Measurements from ENCODE around the gene TTLL4.
"Not testable (repeated sequence)": the region's sequence is repeated elsewhere in the genome, so short reads cannot be mapped to it uniquely, and the experiment has no call there.

Gene TTLL4

DNA sequence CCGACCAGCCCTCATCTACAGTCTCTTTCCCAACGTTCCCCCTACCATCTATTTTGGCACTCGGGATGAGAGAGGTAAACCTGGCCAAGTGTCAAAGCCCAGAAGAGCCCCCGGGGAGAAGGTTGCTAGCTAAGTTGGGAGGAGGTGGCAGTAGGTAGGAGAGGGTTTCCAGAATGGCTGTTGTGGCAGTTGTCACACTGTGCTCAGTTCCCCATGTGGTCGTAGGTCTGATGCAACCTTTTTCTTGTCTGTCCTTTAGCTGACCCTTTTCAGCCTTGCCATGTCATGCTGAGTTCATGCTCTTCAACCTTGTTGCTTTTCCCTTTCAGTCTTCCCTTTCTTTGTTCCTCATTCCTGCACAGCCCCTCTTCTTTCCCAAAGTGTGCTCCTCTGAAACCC is 34.5 kb downstream of the TTLL4 start:
- DNase-seq, result no peak

DNA sequence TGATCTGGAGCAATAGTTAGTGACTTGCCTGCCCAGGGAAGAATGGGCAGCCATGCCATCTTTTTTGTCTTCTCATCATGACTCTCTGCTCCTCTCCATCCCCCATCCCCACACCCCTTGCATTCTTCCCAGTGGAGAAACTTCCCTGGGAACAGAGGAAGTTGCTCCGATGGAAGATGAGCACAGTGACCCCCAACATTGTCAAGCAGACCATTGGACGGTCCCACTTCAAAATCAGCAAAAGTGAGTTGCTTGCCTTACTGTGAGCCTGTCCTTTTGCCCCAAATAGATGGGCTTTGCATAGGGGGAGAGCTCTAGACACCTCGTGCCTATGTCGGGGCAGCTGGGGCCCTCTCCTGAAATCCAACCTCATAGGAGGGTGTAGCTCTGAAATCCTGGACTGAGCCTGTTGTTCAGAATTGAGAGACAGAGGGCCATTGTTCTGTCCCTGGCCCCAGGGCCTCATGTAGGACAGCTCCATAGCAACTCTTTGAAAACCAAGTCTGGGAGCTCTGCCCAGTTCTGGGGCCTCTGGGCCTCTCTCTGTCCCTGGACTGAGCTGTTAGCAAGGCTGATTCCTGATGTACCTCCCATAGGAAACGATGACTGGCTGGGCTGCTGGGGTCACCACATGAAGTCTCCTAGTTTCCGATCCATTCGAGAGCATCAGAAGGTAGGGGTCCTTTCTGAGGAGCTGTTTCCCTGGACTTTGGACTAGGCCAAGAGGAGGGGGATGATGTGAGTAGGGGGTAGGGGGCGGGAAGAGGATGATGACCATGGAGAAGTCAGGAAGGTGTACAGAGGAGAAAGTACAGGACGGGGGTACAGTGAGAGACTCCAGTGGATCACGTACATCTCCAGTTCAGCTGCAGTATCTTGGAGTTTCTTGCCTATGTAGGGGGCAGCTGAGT is 35.2 kb downstream of the TTLL4 start:
- DNase-seq, result no peak

DNA sequence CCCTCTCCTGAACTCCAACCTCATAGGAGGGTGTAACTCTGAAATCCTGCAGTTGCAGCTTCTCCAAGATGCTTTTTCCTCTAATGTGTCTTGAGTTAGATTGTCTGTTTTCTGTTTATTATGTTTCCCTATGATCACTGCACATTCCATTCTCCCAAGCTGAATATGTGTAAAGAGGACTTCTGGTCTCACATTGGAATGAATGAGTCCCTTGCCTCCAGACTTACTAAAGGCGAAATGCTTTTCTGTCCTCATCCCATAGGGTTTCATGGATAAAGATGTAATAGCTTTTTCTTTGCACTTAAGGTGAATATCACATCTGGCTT is 35.8 kb downstream of the TTLL4 start:
- no peak for DNase-seq

DNA sequence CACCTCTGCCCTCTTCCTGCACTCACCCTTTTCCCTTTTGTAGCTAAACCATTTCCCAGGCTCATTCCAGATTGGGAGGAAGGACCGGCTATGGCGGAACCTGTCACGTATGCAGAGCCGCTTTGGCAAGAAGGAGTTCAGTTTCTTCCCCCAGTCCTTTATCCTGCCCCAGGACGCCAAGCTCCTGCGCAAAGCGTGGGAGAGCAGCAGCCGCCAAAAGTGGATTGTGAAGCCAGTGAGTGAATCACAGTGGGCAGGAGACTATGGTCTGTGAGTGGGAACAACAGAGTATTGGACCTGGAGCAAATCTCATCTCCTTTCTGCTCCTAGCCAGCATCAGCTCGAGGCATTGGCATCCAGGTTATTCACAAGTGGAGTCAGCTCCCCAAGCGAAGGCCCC is 36.3 kb downstream of the TTLL4 start:
- DNase-seq, result no peak

DNA sequence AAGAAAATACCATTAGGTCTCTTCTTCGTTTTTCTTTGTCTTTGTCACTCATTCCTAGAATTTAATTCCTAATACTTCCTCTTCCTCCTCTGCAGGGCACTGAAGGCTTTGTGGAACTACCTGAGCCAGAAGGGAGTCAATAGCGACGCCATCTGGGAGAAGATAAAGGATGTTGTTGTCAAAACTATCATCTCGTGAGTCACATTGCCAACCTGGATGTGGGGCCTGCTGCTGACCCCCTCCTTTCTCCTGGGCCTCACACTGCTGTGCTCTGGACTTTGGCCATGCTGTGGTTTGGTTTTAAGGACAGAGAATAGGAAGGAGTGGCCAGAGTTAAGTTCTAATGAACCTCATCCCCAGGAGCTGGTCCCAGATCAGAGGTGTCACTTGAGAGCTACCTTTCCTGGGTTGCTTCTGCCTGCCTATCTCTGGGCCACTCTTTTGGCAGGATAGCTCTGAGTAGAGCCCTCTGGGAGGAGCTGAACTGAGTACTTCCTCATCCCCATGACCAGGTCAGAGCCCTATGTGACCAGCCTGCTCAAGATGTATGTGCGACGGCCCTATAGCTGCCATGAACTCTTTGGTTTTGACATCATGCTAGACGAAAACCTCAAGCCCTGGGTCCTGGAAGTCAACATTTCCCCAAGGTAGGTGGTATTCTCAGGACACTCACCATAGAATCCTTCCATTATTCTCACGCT is 38.3 kb downstream of the TTLL4 start:
- DNase-seq, result no peak

DNA sequence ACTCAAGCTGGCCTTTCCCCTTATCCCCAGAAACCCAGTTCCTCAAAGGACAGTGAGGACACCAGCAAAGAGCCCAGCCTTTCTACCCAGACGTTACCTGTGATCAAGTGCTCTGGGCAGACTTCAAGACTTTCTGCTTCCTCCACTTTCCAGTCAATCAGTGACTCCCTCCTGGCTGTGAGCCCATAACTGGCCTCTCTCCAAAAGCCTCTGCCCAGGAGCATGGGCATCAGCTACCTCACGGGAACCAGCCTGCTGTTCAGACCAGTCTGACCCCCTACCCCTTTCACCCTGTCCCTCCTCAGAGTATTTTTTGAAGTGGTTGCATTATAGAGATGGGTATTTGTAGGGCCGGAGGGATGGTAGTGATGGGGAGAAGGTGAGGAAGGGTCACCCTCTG is 43.6 kb downstream of the TTLL4 start:
- no peak for DNase-seq

DNA sequence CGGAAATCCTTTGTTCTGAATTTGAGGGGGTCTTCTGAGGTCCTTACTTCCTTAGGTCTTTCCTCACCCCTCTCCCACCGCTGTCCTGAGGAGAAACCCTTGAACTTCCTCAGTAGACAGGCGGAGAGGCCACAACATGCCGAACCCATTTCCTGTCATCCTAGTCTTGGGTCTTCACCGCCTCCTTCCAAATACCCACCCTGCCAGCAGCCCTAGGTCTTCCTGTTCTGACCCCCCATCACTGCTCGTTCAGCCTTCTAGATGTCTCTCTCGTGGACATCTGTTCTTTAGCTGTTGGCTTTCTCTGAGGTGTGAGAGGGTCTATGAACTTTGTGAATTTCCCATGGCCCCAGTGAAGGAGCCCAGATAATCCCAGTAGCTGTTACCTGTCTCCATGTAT is 44.1 kb downstream of the TTLL4 start:
- DNase-seq, result no peak

DNA sequence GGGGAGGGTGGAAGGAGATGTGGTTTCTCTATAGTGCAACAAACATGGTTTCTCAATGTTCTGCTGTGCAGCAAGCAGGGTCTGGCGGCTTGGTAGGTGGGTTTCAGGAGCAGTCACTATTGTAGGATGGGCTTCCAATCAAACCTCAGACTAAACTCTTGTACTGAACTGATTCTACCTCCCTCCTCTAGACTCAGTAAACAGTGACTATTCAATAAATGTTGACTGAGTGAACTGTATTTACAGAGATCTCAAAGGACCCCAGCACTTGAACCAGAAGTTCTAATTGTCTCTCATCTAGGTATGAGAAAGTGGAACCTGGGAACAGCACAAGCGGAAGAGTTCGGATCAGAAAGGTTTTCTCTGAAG is 44.5 kb downstream of the TTLL4 start:
- DNase-seq, result no peak

DNA sequence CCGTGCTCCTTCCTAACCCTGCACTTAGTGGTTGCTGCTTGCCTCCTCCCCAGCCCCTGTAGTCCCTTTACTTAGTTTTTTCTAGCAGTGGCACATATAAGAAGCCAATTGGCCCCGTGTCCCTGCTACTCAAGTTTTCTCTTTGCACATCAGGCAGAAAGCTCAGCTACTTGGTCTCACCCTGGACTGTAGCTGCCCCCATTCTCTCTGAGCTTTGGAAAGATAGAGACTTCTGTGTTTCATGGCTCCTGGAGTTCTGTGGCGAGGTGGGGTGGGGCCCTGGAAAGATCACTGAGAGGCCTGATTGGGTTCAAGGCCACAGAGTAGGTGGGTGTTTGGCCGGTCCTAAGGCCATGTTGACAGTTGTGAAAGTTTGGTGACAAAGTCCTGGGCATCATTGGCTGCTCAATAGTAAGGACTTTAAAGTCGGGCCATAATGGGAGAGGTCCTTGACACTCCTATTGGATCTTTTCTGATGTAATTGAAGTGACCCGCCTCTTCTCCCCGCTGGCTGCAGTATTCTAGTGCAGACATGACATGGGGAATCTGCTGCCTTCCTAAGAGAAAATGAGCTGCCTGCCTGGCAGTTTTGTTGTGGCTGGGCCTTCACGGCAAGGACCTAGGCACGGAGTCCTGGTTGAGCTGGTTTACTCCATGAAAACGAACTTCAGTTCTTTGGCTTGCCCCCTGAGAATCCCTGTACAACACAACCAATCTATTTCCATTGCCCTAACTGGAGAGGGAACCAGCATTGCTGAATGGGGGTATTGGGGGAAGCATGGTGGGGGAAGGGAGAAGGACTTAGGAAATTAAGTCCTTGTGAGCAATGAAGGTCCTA is 45.2 kb downstream of the TTLL4 start:
- no peak for DNase-seq

DNA sequence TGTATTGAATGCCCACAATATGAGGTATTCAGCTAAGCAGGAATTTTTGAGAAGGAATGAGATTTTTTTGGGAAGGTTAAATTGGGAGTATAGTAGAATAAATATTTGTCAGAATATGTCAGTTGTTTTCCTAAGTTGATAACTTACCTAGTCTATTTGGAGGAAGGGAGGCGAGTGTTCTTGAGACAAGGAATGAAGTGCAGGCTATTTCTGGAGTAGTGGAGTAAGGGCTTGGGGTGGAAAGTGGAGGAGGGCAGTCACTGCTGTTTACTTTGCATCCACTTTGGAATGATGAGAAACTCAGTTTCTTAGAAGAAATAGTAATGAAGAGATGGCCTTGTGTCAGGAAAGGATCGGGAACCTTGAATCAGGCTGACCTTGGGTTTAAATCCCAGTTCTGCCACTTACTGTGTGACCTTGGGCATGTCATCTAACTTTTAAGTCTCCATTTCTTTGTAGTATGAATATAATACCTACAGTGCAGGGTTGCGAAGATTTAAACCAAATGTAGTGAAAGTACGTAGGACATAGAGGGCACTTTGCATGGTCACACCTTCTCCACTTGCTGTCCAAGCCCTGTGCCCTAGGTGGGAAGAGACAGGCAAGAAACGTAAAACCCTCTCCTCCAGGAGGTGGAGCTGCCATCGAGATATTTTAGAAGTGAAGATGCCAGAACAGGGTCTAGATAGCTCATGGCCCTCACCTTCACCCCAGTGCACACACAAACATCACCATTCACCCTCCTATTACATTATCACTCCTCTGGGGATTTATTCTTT is 46.2 kb downstream of the TTLL4 start:
- DNase-seq, result no peak

DNA sequence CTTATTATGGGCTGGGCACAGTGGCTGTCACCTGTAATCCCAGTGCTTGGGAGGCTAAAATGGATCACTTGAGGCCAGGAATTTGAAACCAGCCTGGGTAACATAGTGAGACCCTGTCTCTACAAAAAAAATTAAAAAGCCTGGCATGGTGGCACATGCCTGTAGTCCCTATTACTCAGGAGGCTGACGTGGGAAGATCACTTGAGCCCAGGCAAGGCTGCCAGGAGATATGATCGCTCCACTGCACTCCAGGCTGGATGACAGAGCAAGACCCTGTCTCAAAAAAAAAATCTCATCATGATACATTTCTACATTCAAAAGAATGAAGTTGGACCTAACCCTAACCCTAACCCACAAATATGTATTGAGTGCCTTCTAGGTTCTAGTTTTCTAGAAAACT is 51.2 kb downstream of the TTLL4 start:
- DNase-seq, result no peak

DNA sequence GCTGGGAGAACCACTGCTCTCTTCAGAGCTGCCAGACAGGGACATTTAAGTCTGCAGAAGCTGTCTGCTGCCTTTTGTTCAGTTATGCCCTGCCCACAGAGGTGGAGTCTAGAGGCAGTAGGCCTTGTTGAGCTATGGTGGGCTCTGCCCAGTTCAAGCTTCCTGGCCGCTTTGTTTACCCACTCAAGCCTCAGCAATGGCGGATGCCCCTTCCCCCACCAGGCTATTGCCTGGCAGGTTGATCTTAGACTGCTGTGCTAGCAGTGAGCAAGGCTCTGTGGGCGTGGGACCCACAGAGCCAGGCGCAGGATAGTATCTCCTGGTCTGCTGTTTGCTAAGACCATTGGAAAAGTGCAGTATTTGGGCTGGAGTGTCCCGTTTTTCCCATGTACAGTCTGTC is 62.1 kb downstream of the TTLL4 start:
- DNase-seq, result not testable (repeated sequence)

DNA sequence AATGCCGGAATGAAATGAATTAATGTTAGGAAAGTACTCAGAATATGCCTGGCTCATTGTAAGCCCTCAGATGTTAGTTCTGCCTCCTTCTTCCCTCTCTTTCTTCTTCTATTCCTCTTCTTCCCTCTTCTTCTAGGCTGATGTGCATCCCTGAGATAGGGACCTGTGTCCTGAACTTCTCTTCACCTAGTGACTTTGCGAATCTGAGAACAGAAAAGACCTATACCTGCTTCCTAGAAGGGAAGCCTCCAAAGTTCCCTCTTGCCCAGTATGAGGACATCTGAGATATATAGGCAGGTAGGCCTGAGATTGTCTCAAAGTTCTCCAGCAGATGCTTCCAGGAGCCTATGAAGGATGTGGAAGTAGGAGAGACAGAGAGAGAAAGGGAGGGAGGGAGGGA is 63.2 kb downstream of the TTLL4 start:
- DNase-seq, result no peak

DNA sequence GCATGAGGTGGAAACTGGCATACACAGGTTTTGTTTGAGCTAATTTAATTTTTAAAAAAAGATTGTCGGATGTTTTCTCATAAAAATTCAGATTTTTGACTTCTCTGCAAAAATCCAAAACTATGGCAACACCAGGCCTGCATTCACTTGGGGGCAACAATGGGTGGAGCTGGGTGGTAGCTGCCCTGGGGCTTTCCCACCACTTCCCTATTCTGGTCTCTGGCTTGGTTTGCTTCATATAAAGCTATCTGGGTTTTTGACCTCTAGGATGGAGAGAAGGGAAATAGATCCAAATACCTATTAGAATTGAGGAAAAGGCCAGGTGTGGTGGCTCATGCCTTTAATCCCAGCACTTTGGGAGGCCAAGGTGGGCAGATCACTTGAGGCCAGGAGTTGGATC is 65.9 kb downstream of the TTLL4 start:
- DNase-seq, result no peak

DNA sequence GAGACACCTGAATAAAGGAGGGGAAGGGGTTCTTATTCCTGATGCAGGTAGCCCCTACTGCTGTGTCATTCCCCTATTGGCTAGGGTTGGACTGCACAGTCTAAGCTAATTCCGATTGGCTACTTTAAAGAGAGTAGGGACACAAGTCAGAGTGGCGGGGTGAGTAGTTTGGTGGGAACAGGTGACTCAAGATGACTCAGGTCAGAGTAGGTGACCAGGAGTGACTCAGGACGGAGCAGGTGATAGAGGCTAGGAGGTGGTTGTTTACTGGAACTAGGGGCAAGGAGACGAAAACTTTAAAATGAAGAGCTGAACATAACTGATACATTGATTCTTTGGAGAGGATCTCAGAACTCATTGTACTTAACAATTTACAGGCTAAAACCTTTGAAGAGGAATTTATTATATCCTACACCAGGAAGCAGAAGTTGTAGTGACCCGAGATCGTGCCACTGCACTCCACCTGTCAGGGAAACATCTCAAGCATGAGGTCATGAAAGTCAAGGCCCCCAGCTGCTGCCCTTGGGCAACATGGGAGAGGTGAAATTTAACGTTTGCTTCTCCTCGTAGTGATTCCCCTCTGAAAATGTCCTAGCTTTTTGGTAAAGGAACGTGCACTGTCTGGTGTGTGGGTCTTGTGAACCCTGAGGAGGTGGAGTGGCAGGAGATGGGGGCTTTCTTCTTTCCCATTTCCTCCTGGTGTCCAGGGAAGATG is 66.8 kb downstream of the TTLL4 start:
- DNase-seq, result no peak

DNA sequence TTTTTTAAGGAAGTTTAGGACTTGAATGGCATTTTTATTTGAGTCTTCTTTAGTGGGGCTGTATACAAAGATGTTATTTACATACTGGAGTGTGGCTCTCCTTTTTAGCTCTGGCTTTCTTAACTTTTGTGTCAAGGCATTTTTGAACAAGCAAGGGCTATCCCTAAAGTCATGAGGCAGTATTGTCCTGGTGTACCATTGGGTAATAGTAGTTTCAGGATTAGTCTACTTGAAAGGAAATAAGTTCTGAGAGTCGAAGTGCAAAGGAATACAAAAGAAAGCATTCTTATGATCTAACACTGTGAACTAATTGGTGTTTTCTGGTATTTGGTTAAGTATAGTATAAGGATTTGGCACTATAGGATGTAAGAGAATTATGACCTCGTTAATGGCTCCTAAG is 69.4 kb downstream of the TTLL4 start:
- no peak for DNase-seq

DNA sequence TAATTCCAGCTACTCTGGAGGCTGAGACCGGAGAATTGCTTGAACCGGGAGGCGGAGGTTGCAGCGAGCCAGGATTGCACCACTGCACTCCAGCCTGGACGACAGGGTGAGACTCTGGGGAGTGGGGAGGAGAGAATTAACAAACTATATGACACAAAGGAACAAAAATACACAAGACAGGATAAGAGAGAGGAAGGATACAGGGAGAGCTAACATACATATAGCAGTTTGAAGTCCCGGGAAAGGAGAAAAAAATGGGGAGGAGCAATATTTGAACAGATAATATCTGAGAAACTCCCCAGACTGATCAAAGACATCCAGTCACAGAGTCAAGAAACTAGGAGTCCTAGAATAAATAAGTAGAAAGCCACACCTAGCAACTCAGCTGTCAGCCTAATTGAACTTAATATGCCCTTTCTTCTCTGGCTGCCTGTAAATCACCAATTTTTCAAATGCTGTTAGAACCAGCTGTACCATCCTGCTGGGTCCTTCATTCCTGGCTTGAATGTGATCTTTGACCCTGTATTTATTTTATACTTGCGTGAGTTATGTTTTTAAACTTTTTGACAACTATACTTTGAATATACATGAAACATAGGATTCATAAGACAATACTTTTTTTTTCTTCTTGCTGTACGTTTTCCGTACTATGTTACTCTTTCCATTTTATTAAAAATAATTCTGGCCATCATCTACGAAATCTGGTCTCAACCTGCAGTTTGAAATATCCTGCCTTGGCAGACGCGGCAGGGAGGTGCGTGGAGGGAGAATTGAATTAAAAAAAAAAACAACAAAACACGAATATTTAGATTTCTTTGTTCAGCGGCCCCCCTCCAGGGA is 70.4 kb downstream of the TTLL4 start:
- no peak for DNase-seq

DNA sequence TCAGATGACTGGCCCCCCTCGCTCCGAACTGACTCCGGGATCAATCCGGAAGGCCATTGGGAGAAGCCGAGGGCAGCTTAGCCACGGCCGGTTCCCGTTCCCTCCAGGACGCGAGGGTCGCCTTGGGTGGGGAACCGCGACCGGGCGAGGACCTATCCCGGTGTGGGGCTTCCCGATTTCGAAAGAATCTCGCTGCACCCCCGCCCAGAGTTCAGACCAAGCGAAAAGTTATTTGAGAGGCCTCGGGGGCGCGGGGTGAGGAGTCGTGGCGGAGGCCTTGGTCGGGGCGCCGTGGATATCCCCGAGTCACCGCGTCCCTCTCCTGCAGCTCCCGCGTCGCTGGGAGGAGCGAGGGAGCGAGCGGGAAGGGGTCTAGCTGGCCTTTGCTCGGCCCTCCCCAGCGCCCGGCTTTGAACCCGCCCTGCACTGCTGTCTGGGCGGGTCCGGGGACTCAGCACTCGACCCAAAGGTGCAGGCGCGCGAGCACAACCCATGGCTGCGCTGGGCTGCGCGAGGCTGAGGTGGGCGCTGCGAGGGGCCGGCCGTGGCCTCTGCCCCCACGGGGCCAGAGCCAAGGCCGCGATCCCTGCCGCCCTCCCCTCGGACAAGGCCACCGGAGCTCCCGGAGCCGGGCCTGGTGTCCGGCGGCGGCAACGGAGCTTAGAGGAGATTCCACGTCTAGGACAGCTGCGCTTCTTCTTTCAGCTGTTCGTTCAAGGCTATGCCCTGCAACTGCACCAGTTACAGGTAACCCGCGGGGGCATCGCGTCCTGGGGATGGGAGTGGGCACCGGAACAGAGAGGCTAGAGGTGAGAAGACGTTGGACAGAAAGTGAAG is 71.3 kb downstream of the TTLL4 start, which contains the start of gene CYP27A1:
Gene CYP27A1, plus strand, starts transcription at position 457 of the 837 bp plus-strand sequence. Its CDS starts 36 bp downstream, at position 493.
- no peak for DNase-seq

DNA sequence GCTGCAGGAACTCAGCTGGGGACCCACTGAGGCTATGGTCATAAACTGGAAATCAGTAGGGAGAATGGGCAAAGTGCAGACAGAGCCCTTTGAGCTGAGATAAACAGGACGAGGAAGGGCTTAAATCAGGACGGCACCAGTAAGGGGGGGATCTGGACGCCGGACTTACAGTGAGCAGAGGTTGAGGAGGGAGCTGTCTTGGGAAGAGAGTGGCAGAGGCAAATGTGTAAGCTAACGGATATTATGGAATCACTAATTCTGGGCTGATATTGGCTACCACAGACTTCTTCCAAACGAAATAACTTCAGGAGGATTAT is 71.9 kb downstream of the TTLL4 start:
- DNase-seq, result no peak

DNA sequence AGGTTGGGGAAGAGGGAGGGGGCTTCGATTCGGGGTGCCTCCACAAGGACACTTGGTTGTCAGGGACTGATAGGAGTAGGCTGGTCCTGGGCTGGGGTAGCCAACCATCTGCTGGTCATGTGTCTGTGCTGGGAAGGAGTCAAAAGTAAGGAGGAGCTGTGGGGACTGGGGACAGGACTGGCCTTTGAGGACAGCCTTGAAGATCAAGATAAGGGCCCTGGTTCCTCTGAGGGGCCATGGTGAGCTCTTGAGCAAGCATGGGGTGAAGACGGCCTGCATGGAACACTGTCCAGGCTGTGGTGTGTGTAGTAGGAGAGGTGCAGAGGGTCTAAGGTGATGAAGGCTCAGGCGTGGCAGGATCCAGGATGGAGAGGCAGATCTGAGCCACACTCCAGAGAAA is 73.1 kb downstream of the TTLL4 start:
- no peak for DNase-seq

All from activated T-cell treated with anti-CD3 and anti-CD28 coated beads, Interleukin-2, amount 50 U/mL, for 48 hours (primary cell).